Measurements from ENCODE around the gene INTS6.

The INTS6 gene, protein sequence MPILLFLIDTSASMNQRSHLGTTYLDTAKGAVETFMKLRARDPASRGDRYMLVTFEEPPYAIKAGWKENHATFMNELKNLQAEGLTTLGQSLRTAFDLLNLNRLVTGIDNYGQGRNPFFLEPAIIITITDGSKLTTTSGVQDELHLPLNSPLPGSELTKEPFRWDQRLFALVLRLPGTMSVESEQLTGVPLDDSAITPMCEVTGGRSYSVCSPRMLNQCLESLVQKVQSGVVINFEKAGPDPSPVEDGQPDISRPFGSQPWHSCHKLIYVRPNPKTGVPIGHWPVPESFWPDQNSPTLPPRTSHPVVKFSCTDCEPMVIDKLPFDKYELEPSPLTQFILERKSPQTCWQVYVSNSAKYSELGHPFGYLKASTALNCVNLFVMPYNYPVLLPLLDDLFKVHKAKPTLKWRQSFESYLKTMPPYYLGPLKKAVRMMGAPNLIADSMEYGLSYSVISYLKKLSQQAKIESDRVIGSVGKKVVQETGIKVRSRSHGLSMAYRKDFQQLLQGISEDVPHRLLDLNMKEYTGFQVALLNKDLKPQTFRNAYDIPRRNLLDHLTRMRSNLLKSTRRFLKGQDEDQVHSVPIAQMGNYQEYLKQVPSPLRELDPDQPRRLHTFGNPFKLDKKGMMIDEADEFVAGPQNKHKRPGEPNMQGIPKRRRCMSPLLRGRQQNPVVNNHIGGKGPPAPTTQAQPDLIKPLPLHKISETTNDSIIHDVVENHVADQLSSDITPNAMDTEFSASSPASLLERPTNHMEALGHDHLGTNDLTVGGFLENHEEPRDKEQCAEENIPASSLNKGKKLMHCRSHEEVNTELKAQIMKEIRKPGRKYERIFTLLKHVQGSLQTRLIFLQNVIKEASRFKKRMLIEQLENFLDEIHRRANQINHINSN

DNA sequence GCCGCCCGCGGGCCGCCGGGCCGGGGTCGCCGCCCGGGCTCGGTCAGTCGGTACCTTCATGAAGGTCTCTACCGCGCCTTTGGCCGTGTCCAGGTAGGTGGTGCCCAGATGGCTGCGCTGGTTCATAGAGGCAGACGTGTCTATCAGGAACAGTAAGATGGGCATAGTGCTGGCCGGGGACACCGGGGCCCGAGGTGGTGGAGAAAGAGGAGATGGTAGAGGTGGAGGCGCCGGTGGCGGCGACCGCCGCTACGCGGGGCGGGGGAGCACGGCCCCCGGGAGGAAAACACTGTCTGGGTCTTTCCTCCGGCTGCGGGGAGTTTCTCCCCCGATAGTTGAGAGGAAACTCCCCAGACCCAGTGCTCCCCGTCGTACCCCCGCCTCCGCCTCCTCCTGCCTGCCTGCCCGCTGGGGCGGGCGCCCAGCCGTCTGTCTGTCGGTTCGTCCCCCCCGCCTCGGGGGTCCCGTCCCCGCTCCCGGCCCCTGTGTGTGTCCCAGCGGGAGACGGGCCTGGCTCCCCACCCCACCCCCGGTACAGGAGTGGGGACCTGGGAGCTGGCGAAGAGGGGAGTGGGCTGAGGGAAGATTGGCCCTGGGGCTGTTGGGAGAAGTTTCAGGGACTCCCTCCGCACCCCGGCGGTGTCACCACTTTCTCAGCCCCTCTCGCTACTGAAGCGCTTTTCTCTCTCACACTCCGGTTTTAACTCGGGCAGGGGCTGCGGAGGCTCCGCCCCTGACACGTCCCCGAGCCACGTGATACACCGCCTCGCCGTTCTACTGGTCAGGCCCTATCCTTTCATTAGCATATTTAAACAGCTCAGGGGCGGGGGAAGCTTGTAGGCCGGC lies at the start of gene INTS6:
Gene INTS6, minus strand, starts transcription at position 676 of the 846 bp plus-strand sequence. Its CDS starts 511 bp downstream, at position 165.
- DNase-seq = peak; percentile 93

- no peak for DNase-seq
Measured at GRCh38 chr13:51502153-51502651, 49.4 kb upstream of the INTS6 start.

GRCh38 chr13:51501592-51502152 lies 48.8 kb upstream of the INTS6 start:
- DNase-seq = no peak

- no peak for DNase-seq
Measured at GRCh38 chr13:51501096-51501495, 48.3 kb upstream of the INTS6 start.

- no peak for DNase-seq
Measured at GRCh38 chr13:51500687-51501086, 47.9 kb upstream of the INTS6 start.

GRCh38 chr13:51499841-51500240 lies 47.0 kb upstream of the INTS6 start:
- no peak for DNase-seq

GRCh38 chr13:51495316-51495715 lies 42.5 kb upstream of the INTS6 start:
- DNase-seq = no peak

DNA sequence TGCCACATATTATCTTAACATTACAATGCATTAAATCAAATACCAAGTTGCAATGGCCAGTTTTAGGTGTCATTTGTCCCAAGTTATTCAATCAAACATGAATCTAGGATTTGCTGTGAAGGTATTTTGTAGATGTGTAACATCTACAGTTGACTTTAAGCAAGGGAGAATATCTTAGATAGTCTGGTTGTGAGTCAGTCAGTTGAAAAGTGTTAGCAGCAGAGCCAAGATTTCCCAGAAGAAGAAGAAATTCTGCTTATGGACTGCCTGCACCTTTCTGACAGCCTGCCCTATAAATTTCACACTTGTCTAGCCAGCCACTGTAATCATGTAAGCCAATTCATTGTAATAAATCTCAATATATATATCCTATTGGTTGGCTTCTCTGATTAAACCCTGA lies 41.3 kb upstream of the INTS6 start:
- no peak for DNase-seq

GRCh38 chr13:51488212-51488611 lies 35.4 kb upstream of the INTS6 start:
- no peak for DNase-seq

- no peak for DNase-seq
Measured at GRCh38 chr13:51481656-51482055, 28.8 kb upstream of the INTS6 start.

- no peak for DNase-seq
Measured at GRCh38 chr13:51479199-51479523, 26.3 kb upstream of the INTS6 start.

DNA sequence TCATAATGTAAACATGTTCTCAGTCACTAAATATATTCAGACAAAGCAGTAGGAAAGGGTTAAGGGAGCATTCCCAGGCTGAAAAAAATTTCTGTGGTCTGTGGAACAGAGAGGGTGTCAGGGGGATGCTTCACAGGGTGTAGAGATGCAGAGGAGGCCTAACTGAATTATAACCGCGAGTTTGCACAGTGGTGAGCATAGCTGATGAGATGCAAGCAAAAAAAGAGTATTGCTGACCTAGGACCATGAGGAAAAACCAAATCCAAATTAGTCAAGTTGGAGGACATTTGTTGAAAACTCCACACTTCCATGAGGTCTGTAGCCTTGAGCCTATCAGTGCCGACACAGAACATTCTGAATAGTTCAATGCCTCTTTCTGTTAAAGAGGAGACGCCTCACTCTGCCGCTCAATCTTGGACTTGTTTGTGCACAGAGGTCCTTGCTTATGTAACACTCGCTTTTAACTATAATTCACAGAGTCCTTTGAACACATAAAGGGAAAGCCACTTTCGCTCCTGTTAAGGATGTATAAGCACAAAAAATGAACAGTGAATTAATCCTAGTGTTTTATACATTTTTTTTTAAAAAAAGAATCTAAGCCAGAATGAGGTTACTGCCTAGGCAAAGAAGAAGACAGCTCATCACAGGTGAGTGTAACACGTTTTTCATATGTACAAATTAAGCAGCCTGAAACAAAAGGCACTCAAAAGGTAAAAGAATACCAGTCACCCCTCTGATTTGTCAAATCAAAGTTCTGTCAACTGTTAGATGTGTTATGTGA lies 25.8 kb upstream of the INTS6 start:
- DNase-seq = no peak

DNA sequence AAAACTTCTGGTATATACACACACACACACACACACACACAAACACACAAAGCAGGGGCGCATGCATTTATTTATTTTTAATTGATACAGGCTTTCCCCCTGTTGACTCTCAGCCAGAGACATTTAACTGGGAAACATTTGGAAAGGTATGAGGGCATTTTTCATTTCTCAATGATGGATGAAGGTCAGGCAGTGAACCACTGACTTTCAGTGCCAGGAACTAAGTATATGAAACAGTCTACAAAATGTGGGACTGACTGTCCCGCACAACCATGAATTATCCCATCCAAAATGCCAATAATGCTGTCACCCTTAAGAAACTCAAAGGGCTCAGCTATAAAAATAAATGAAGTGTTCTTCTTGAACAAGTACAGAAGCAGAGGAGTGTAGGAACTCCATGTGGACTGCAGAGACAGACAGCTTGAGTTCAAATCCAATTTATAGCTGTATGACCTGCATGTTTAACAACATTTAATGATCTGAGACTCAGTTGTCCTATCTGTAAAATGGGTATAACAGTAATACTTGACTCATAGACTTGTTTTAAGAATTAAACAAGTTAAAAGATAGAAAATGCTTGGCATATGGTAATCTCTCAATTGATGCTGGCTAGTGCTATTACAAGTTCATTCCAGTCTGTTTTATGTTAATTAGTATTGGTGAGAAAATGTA lies 25.0 kb upstream of the INTS6 start:
- no peak for DNase-seq

DNA sequence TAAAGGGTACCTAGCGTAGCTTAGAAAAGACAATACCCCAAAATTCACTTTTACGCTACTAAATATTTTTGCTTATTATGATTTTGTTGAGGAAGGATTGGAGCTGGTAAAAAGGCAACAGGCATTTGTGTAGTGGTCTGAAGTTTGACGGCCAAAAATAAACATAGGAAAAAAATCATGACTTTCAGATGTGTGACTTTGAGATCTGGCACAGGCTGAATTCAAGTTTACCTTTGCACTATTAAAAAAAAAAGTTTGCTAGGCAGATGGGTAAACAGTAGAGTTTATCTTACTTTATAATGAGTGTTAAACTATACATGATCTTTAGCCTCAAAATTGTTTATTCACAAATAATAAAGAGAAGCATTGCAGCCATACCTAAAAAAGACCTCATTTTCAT lies 24.3 kb upstream of the INTS6 start:
- DNase-seq = no peak

DNA sequence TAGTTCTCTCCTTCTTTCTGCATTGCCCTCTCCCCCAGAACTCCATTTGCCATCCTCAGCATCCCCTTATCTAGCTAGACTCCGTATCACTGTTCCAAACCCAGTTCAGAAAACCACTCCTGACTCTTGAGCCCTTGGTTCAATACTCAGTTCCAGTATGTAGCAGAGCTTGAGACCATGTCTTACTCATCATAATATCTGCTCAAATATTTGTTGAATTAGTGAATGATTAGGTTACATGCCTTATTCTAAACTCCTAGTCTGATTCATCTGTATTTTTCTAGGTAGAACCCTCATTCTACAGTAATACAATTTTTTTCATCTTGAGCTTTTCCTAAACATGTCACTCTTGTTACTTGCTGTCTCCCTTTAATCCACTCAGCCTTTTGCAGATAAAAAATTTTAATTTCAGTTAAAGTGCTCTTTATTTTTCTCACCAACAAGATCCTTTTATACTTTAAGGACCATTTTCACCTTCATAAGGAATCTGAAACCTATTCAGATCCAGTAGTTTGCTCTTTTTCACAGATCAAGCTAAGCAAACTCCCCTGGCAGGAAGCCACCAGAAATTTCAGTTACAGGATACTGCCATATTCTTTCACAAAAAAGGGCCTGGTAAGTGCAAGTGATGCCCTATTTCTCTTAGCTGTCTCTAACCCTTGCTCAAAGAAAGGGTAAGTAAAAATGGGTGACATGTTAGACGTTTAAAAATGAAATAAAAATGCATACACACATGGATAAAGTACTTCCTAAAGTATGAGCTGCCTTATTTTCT lies 23.1 kb upstream of the INTS6 start:
- DNase-seq = no peak

DNA sequence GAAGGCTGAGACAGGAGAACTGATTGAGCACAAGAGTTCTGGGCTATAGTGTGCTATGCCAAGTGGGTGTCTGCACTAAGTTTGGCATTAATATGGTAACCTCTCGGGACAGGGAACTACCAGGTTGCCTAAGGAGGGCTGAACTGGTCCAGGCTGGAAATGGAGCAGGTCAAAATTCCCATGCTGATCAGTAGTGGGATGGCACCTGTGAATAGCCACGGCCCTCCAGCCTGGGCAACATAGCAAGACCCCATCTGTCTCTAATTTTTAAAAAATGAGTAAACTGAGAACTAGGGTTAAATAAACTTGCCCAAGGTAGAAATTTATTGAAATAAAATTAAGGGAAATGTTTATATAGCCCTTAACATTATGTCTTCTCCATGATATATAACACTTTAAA lies 17.0 kb upstream of the INTS6 start:
- DNase-seq = no peak

- no peak for DNase-seq
Measured at GRCh38 chr13:51467730-51468129, 14.9 kb upstream of the INTS6 start.

GRCh38 chr13:51465124-51465523 lies 12.3 kb upstream of the INTS6 start:
- no peak for DNase-seq

DNA sequence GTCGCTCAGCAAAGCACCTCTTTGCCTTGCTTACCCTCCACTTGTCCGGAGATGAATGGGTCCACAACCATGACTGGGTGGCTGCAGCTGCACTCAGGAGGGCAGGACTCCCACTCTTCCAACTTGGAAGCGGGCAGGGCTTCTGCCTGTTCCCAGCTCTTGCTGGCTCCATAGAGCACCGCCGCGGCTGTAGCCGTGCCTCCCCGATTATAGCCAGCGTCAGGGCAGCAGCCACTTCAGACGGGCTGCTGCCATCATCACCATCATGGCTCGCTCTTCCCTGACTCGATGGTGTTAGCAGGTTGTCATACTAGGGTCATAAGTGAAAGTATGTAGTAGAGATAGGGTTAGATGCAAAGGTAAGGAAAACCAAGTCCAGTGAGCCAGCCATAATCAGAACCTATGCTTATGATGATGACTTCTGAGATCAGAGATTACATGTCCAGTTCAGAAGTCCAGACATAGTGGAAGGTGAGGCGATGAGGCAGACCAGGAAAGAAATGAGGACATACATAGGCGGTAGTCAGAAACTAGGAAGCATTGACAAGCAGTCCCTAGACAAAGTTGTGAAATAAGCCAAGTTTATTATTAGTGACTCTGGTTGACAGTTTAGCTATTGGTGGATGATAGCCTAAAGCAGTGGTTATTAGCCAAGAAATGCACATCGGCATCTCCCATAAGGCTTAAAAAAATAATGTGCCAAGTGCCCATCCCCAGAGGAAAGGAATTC lies 4.4 kb upstream of the INTS6 start:
- no peak for DNase-seq

GRCh38 chr13:51456510-51456909 lies 3.7 kb upstream of the INTS6 start:
- no peak for DNase-seq
